ENCODE data around the gene RELL2.

RELL2 gene

DNA sequence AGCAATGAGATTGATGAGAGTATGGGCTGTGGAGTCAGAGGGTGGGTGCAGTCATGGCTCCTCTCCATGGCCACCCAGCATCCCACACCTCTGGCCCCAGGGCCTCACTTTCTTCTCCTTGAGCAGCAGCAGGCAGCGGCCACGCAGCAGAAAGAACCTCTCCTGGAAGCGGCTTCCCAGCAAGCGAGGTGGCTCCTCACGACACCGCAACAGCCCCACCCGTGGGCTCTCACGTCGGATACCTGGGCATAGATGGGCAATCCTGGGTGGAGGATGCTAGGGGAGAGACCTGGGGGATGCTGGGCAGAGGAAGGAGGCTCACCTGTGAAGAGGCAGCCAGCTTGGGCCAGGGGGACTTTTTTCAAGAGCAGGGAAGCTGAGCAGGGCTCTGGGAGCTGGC, 19.6 kb downstream of the RELL2 start:
- no peak for TF ChIP-seq CTCF (conservative IDR thresholded peaks at IDR 0.05; ENCODE audit: low read length)
- H3K4me3 ChIP-seq (ENCODE audit: low read length), result no peak overlapping the region
- no peak for DNase-seq (ENCODE audit: low read depth)

GRCh38 chr5:141657404-141657803, 20.6 kb downstream of the RELL2 start:
- no peak for TF ChIP-seq CTCF (conservative IDR thresholded peaks at IDR 0.05; ENCODE audit: low read length)
- no peak overlapping the region for H3K4me3 ChIP-seq (ENCODE audit: low read length)
- no peak for DNase-seq (ENCODE audit: low read depth)

DNA sequence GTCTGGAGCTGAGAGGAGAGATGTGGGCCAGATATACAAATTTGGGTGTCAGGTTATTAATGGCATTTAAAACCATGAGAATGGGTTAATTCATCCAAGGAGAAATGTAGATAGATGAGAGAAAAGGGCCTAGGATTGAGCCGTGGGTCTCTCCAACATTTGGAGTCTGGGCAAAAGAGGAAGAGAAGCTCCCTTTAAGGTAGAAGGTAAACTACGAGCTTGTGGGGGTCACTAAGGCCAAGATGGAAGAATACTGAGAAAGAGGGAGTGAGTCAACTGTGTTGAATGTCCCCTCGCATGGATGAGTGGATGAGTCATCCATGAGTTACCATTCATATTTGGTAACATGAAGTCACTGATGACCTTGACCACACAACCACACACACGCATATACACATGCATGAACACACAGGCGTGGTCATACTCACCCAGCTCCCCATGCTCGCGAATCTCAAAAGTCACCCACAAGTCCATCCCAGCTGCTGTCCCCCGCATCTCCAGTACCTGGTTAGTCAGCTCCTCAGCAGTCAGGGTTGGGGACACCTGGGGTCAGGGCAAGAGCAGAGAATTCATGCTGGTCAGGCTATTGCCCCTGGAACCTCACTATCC, 21.2 kb downstream of the RELL2 start:
- no peak overlapping the region for H3K4me3 ChIP-seq (ENCODE audit: low read length)
- TF ChIP-seq CTCF (conservative IDR thresholded peaks at IDR 0.05; ENCODE audit: low read length), result no peak
- DNase-seq (ENCODE audit: low read depth), result peak; percentile 86

GRCh38 chr5:141662028-141662427, 25.2 kb downstream of the RELL2 start:
- no peak for TF ChIP-seq CTCF (conservative IDR thresholded peaks at IDR 0.05; ENCODE audit: low read length)
- no peak for DNase-seq (ENCODE audit: low read depth)

DNA sequence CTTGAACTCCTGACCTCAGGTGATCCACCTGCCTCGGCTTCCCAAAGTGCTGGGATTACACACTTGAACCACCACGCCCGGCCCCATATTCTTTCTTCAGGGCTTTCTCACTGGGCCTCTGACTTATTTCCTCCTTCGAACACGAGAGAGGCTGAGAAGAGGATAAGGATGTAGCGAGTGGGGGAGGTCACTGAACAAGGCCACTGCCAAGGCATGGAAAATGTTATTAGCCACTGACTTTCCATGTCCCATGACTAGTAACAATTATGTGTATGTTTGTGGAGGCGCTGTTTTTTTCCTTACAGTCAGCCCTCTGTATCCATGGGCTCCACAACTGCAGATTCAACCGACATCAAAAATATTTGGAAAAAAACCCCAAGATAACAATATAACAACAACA, 26.7 kb downstream of the RELL2 start:
- DNase-seq (ENCODE audit: low read depth), result no peak
- TF ChIP-seq CTCF (conservative IDR thresholded peaks at IDR 0.05; ENCODE audit: low read length), result no peak
- H3K4me3 ChIP-seq (ENCODE audit: low read length), result no peak overlapping the region

More at GRCh38 chr5:141662028-141662427, 25.2 kb downstream of the RELL2 start:
- H3K4me3 ChIP-seq (ENCODE audit: low read length), result no peak overlapping the region

- TF ChIP-seq CTCF (conservative IDR thresholded peaks at IDR 0.05; ENCODE audit: low read length), result peak; percentile 91
- H3K4me3 ChIP-seq (ENCODE audit: low read length), result no peak overlapping the region
- peak; percentile 59 for DNase-seq (ENCODE audit: low read depth)
Observed at GRCh38 chr5:141664733-141665461, 28.1 kb downstream of the RELL2 start.
